Dermis blood vessel endothelial cell (primary cell): ENCODE data around the gene JTB. TPM values are rescaled to one million over a fixed set of nuclear protein-coding genes. Genes with fewer than 3 reads are reported as not detected.
A peak's percentile ranks its signal among the peaks of the same experiment; 100 is the strongest.

Experiments
- DNase-seq: peaks from one replicate; pipeline ENCODE4 v3.0.0; 2010
- total RNA-seq: library from RNA; depleted of rRNA; stranded (reverse); fragments of >200 nt; gene quantifications from 2 replicates; pipeline ENCODE4 v1.2.3, GENCODE V29; 2014

Gene JTB
- total RNA-seq, 1 donor from 2014 or later: 198 TPM

DNA sequence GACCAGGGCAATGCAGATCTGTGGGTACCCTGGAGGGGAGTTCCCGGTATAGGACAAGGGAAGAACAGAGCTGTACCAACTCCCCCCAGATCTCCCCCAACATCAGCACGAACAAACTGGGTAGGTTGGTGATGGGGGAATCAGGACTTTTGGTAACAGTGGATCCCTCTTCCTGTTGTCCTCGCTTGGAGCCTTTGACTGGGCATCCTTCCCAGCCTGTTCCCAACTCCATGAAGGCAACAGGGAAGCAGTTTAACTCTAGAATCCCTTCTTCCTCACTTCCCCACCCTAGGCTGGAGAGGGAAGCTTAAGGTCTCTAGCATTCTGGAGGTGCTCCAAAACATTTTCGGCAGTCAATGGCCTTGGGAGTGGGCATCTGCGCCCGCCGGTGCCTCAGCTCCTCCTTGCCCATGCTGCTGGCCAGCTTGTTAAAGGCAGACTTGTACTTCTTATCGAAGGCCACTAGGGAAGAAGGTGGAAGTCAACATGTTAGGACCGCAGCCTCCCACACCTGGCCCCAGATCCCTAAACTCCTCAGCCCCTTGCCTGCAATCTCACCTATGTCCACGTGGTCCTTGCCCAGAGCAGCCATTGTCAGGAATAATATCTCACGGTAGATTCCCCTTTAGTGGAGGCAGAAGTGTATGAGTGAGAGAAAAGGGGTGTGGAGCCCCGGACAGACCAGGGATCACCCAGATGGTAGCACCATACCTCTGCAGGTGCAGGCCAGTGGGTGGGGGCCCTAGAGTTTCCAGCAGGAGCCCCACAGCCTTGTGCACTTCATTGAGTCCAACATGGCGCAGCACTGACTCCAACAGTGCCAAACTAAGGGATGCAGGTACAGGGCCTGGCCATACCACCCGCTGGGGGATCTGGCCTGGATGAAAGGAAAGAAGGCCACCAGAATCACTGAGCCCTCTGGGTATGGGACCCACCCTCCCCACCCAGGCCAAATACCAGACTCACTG is 47.2 kb downstream of the JTB start:
- no peak for DNase-seq

DNA sequence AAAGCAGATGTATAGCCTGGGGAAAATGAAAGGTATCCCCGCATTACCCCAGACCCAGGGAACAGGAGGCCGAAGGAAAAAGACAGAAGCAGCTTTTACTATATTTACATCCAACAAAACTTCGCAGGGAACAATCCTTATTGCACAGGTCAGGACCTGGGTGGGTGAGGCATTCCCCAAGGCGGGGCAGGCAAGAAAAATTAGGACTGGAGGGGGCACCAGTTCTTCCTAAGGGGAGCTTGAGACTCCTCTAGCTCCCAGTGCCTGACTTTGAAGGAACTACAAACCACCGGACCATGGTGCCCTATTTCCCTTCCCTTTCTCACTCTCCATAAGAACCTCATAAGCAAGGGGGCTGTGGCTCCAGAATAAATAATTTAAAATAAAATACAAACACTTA is 48.0 kb downstream of the JTB start:
- no peak for DNase-seq

DNA sequence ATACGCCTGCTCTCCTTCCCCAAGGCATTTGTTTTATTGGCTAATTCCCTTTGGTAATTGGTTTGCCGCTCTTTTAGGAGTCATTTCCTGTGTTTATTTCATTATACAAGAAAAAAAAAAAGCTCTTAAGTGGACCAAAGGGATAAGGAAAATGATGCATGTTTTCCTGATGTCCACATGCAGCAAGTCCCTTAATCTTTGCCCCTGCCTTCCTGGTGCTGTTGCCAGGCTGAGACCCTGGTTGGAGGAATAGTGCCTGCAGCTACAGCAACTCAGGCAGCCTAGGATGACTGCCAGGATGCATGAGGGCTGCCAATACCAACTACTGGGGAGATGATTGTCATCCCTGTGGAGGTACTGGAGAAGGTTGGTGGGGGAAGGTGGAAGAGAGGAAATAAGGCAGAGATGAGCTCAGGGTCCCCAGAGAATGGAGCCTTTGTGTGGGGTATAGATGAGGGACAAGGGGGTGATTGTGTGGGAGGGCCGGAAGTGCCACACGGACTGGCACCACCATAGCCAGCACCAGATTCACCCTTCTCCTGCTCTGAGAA is 48.6 kb downstream of the JTB start:
- peak; percentile 88 for DNase-seq

DNA sequence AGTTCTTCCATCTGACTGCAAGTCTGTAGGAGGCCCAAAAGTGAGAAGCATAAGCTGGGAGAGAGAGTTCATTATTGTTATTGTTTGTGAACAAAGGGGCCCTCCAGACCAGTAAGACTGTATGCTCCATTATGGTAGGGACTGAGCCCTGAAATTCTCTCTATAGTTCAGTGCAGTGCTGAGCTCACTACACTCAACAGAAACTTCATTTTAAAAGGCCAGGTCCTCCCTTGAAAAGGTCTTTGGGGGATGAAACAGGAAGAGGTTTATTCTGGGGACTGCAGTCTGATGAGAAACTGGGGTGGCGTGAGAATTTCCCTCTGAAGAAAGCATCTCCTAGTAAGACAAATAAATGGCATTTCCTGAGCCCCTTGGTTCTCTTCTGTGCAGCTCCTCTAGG is 49.2 kb downstream of the JTB start:
- no peak for DNase-seq

DNA sequence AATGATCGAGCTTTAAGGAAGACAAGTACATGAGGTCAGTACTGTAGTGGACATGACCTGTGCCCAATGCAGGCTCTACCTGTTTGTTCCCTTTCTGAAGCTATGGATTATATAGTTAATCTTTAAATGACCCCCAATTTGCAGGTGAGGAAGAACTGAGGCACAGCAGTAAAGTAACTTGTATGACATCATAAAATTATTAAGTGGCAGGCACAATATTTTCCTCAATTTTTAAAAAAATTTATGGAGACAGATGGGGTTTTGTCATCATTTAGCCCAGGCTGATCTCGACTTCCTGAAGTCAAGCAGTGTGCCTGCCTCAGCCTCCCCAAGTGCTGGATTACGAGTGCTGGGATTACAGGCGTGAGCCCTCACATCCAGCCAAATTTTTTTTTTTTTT is 51.1 kb downstream of the JTB start:
- no peak for DNase-seq

Other genes starting within 250 kb of the JTB start
- gene INTS3, start 249.6 kb downstream of the JTB start, total RNA-seq: 31.3 and 42.7 TPM in 2 replicates
- gene SLC27A3, start 202.3 kb downstream of the JTB start, total RNA-seq: 27.6 and 30.0 TPM in 2 replicates
- 5.4 and 9.9 TPM in 2 replicates for gene GATAD2B, start 54.7 kb downstream of the JTB start, total RNA-seq
- gene DENND4B, start 31.0 kb downstream of the JTB start, total RNA-seq: 17.3 and 18.0 TPM in 2 replicates
- 3.7 and 7.5 TPM in 2 replicates for gene CRTC2, start 19.1 kb downstream of the JTB start, total RNA-seq
- gene SLC39A1, start 14.1 kb downstream of the JTB start, total RNA-seq: 153 and 161 TPM in 2 replicates
- gene CREB3L4, start 9.8 kb downstream of the JTB start, total RNA-seq: 11.0 and 13.1 TPM in 2 replicates
- 104 and 112 TPM in 2 replicates for gene RAB13, start 8.7 kb upstream of the JTB start, total RNA-seq
- gene RPS27, start 13.1 kb upstream of the JTB start, total RNA-seq: 348 and 1,017 TPM in 2 replicates
- gene NUP210L, start 177.4 kb upstream of the JTB start, total RNA-seq: 0.09 and 0.17 TPM in 2 replicates
- gene TPM3, start 214.4 kb upstream of the JTB start, total RNA-seq: 707 and 1,476 TPM in 2 replicates
- not detected in 2 replicates for gene CFAP141, start 228.7 kb upstream of the JTB start, total RNA-seq
- 47.8 and 97.6 TPM in 2 replicates for gene UBAP2L, start 243.3 kb upstream of the JTB start, total RNA-seq